Urinary bladder (tissue), 4 donors: ENCODE measurements around the gene SGPP2. TPM values are rescaled to one million over a fixed set of nuclear protein-coding genes. Genes with fewer than 3 reads are reported as not detected.
"Not testable (repeated sequence)": the region's sequence is repeated elsewhere in the genome, so short reads cannot be mapped to it uniquely, and the experiment has no call there.

Experiments used
- DNase-seq: peaks from one replicate; pipeline ENCODE4 v3.0.0-alpha.2; 2015; ENCODE audit errors: extremely low spot score
- H3K27ac ChIP-seq: one replicate; pipeline ENCODE4 v1.5.1; 2013; ENCODE audit warnings: low read depth, mild to moderate bottlenecking, moderate library complexity
- H3K36me3 ChIP-seq: one replicate; pipeline ENCODE4 v1.6.1; 2013; ENCODE audit warnings: mild to moderate bottlenecking, moderate library complexity; ENCODE audit not compliant: insufficient read depth
- H3K4me1 ChIP-seq: one replicate; pipeline ENCODE4 v1.6.1; 2013; ENCODE audit warnings: mild to moderate bottlenecking, moderate library complexity; ENCODE audit not compliant: insufficient read depth
- H3K4me3 ChIP-seq: one replicate; pipeline ENCODE4 v1.5.1; 2013; ENCODE audit warnings: low read depth, low read length
- WGBS: extraction: QIAGEN DNeasy Blood & Tissue Kit; methylation state at CpG from one replicate; pipeline ENCODE4 v1.1.7; 2013; 5-methylcytosine and 5-hydroxymethylcytosine counted together
- polyA plus RNA-seq: library from polyadenylated mRNA; stranded (reverse); fragments of 200-250 nt; gene quantifications from one replicate; pipeline ENCODE4 v1.2.3, GENCODE V29; 2013
- total RNA-seq: library from RNA; depleted of rRNA; stranded (reverse); fragments of >200 nt; gene quantifications from one replicate; pipeline ENCODE4 v1.2.3, GENCODE V29; 2014
- donor health status: healthy with polysubstance abuse.
- donor health status: healthy.

Gene SGPP2
- total RNA-seq (3.5 TPM), polyA plus RNA-seq (1.9 TPM)

- 1% methylated on average over 61 of the region's 61 CpGs for WGBS
- Histone ChIP-seq H3K4me3 (peak within 1 kb of the TSS; percentile 49), H3K4me1 (no peaks in the 10 kb centered on the region), H3K27ac (no peak within 1 kb of the TSS), H3K36me3 (no peaks in the 10 kb centered on the region)
- DNase-seq, result no peak
Measured at GRCh38 chr2:222424276-222424728, at the start of gene SGPP2. TSS of gene SGPP2 (plus strand) at chr2:222424543. CDS start at chr2:222424603, 60 bp downstream.

GRCh38 chr2:222375798-222376197 lies 48.5 kb upstream of the SGPP2 start:
- Histone ChIP-seq H3K4me3 (no peak overlapping the region), H3K27ac (no peak overlapping the region), H3K36me3 (no peaks in the 10 kb centered on the region), H3K4me1 (no peaks in the 10 kb centered on the region)
- WGBS, result 92% methylated on average over 1 of the region's 1 CpG
- DNase-seq, result no peak

GRCh38 chr2:222380456-222380855 lies 43.9 kb upstream of the SGPP2 start:
- no peak overlapping the region for H3K27ac ChIP-seq
- no peak for DNase-seq
- 89% methylated on average over 2 of the region's 2 CpGs for WGBS
- H3K4me1 ChIP-seq, result no peaks in the 10 kb centered on the region
- H3K36me3 ChIP-seq, result no peaks in the 10 kb centered on the region
- H3K4me3 ChIP-seq, result no peak overlapping the region

- no peak for DNase-seq
- WGBS, result 70% methylated on average over 3 of the region's 3 CpGs
Measured at GRCh38 chr2:222381566-222381965, 42.8 kb upstream of the SGPP2 start.

GRCh38 chr2:222383255-222383654 lies 41.1 kb upstream of the SGPP2 start:
- no peak for DNase-seq
- H3K4me1 ChIP-seq, result no peaks in the 10 kb centered on the region
- H3K4me3 ChIP-seq, result no peak overlapping the region
- 84% methylated on average over 4 of the region's 4 CpGs for WGBS
- H3K36me3 ChIP-seq, result no peaks in the 10 kb centered on the region
- no peak overlapping the region for H3K27ac ChIP-seq

More at GRCh38 chr2:222381566-222381965, 42.8 kb upstream of the SGPP2 start:
- H3K27ac ChIP-seq, result no peak overlapping the region
- H3K4me3 ChIP-seq, result no peak overlapping the region
- H3K36me3 ChIP-seq, result no peaks in the 10 kb centered on the region
- H3K4me1 ChIP-seq, result no peaks in the 10 kb centered on the region

GRCh38 chr2:222391743-222392285 lies 32.5 kb upstream of the SGPP2 start:
- no peak overlapping the region for H3K27ac ChIP-seq
- H3K36me3 ChIP-seq, result no peaks in the 10 kb centered on the region
- 63% methylated on average over 6 of the region's 6 CpGs for WGBS
- no peaks in the 10 kb centered on the region for H3K4me1 ChIP-seq
- no peak for DNase-seq
- no peak overlapping the region for H3K4me3 ChIP-seq

GRCh38 chr2:222393733-222394267 lies 30.5 kb upstream of the SGPP2 start:
- Histone ChIP-seq H3K36me3 (no peaks in the 10 kb centered on the region), H3K27ac (no peak overlapping the region), H3K4me3 (no peak overlapping the region), H3K4me1 (no peaks in the 10 kb centered on the region)
- WGBS, result 68% methylated on average over 4 of the region's 4 CpGs
- DNase-seq, result no peak

- 68% methylated on average over 1 of the region's 1 CpG for WGBS
- no peak overlapping the region for H3K4me3 ChIP-seq
- no peaks in the 10 kb centered on the region for H3K36me3 ChIP-seq
- H3K4me1 ChIP-seq, result no peaks in the 10 kb centered on the region
- DNase-seq, result no peak
- no peak overlapping the region for H3K27ac ChIP-seq
Measured at GRCh38 chr2:222398446-222398885, 25.9 kb upstream of the SGPP2 start.

GRCh38 chr2:222399038-222399783 lies 25.1 kb upstream of the SGPP2 start:
- H3K36me3 ChIP-seq, result no peaks in the 10 kb centered on the region
- no peak overlapping the region for H3K27ac ChIP-seq
- no peaks in the 10 kb centered on the region for H3K4me1 ChIP-seq
- no peak for DNase-seq
- 20% methylated on average over 5 of the region's 5 CpGs for WGBS
- H3K4me3 ChIP-seq, result no peak overlapping the region

- Histone ChIP-seq H3K27ac (no peak overlapping the region), H3K4me1 (no peaks in the 10 kb centered on the region), H3K36me3 (no peaks in the 10 kb centered on the region), H3K4me3 (no peak overlapping the region)
- DNase-seq, result no peak
- 59% methylated on average over 8 of the region's 8 CpGs for WGBS
Measured at GRCh38 chr2:222404151-222404905, 20.0 kb upstream of the SGPP2 start.

- H3K27ac ChIP-seq, result no peak overlapping the region
- 71% methylated on average over 2 of the region's 2 CpGs for WGBS
- H3K4me3 ChIP-seq, result no peak overlapping the region
- no peaks in the 10 kb centered on the region for H3K36me3 ChIP-seq
- no peaks in the 10 kb centered on the region for H3K4me1 ChIP-seq
- no peak for DNase-seq
Measured at GRCh38 chr2:222408684-222409083, 15.7 kb upstream of the SGPP2 start.

- 72% methylated on average over 4 of the region's 4 CpGs for WGBS
Measured at GRCh38 chr2:222410534-222410933, 13.8 kb upstream of the SGPP2 start.

GRCh38 chr2:222412334-222412733 lies 12.0 kb upstream of the SGPP2 start:
- not testable (repeated sequence) for H3K4me1 ChIP-seq, DNase-seq, H3K4me3 ChIP-seq, H3K36me3 ChIP-seq, H3K27ac ChIP-seq
- WGBS, result 95% methylated on average over 2 of the region's 2 CpGs

More at GRCh38 chr2:222410534-222410933, 13.8 kb upstream of the SGPP2 start:
- Histone ChIP-seq H3K4me1 (no peaks in the 10 kb centered on the region), H3K27ac (no peak overlapping the region), H3K4me3 (no peak overlapping the region), H3K36me3 (no peaks in the 10 kb centered on the region)
- no peak for DNase-seq
